IPS-20b (cell line): ENCODE results near the gene CAMK1.
A peak's percentile ranks its signal among the peaks of the same experiment; 100 is the strongest.

Experiments
- H3K27ac ChIP-seq: one replicate; pipeline ENCODE4 v1.5.1; 2013; ENCODE audit warnings: low read length
- H3K27me3 ChIP-seq: 2 replicates; pipeline ENCODE4 v1.6.1; 2013; ENCODE audit warnings: mild to moderate bottlenecking, low read length, inconsistent platforms; ENCODE audit not compliant: insufficient read depth
- H3K36me3 ChIP-seq: 2 replicates; pipeline ENCODE4 v1.6.1; 2013; ENCODE audit warnings: low read depth, mild to moderate bottlenecking, inconsistent platforms, low read length, moderate library complexity; ENCODE audit not compliant: insufficient read depth
- H3K4me1 ChIP-seq: 2 replicates; pipeline ENCODE4 v1.6.1; 2013; ENCODE audit warnings: mild to moderate bottlenecking, control low read depth, inconsistent platforms, low read length, moderate library complexity; ENCODE audit not compliant: insufficient read depth
- H3K4me3 ChIP-seq: 2 replicates; pipeline ENCODE4 v1.5.1; 2013; ENCODE audit warnings: mild to moderate bottlenecking, low read length, inconsistent platforms
- H3K9ac ChIP-seq: 2 replicates; pipeline ENCODE4 v1.6.1; 2013; ENCODE audit warnings: low read depth, mild to moderate bottlenecking, inconsistent platforms, low read length, moderate library complexity
- H3K9me3 ChIP-seq: 2 replicates; pipeline ENCODE4 v1.6.1; 2013; ENCODE audit warnings: mild to moderate bottlenecking, low read depth, low read length, inconsistent platforms; ENCODE audit not compliant: insufficient read depth

CAMK1 gene

DNA sequence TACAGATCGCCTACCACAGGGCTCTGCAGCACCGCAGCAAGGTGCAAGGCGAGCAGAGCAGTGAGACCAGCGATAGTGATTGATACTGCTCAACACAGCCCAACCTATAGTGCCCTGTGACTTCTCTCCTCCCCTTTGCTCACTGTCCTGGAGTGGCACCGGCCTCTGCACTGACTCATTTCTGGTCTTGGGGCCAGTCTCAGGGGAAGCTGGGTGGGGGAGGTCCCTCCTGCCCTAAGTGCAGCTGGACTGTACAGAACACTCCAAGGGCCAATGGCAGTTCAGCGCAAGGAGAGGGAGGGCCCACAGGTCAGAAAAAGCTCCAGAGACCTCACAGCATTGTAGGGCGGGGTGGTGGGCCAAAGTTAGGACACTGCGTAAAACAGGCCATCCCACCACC, 22.5 kb downstream of the CAMK1 start:
- Histone ChIP-seq H3K4me1 (peaks cover 9% of the 10 kb centered on the region; the same call in 1 of the 2 replicates), H3K9ac (no peak overlapping the region), H3K4me3 (no peak overlapping the region), H3K27ac (no peak overlapping the region), H3K36me3 (peaks cover 80% of the 10 kb centered on the region), H3K9me3 (no peaks in the 10 kb centered on the region), H3K27me3 (no peaks in the 10 kb centered on the region)

DNA sequence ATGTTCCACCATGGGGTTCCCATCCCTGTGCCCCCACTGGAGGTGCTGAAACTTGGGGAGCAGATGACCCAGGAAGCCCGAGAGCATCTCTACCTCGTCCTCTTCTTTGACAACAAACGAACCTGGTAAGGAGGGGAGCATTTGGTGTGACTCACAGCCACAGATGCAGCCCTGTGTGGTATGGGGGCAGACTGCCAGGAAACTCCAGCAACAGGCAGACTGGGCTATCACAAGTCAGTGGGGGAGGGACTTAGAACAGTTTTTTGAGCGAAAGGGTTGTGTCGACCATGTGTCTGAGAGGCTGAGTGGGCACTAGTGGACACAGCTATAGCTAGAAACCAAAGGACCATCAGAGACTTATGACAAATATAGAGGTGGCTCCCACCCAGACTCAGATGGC, 23.4 kb downstream of the CAMK1 start:
- Histone ChIP-seq H3K27ac (no peak overlapping the region), H3K4me3 (no peak overlapping the region), H3K27me3 (no peaks in the 10 kb centered on the region), H3K36me3 (peaks cover 80% of the 10 kb centered on the region), H3K9ac (no peak overlapping the region), H3K4me1 (peaks cover 9% of the 10 kb centered on the region; the same call in 1 of the 2 replicates), H3K9me3 (no peaks in the 10 kb centered on the region)

DNA sequence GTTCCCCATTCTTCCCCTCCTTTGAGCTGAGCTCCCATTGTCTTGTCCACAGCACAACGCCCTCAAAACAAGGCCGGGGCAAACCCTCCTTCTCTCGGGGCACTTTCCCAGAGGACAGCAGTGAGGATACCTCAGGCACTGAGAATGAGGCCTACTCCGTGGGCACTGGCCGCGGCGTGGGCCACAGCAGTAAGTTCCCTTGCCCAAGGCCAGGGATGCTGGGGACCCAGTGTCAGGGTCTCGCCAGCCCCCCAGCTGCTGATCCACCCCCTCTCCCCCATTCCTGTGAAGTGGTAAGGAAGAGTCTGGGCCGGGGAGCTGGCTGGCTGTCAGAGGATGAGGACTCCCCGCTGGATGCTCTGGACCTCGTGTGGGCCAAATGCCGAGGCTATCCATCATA, 24.2 kb downstream of the CAMK1 start:
- peaks cover 82% of the 10 kb centered on the region for H3K36me3 ChIP-seq
- H3K27me3 ChIP-seq, result no peaks in the 10 kb centered on the region
- H3K27ac ChIP-seq, result no peak overlapping the region
- no peaks in the 10 kb centered on the region for H3K9me3 ChIP-seq
- peaks cover 3% of the 10 kb centered on the region; the same call in 1 of the 2 replicates for H3K4me1 ChIP-seq
- no peak overlapping the region for H3K9ac ChIP-seq
- no peak overlapping the region for H3K4me3 ChIP-seq

DNA sequence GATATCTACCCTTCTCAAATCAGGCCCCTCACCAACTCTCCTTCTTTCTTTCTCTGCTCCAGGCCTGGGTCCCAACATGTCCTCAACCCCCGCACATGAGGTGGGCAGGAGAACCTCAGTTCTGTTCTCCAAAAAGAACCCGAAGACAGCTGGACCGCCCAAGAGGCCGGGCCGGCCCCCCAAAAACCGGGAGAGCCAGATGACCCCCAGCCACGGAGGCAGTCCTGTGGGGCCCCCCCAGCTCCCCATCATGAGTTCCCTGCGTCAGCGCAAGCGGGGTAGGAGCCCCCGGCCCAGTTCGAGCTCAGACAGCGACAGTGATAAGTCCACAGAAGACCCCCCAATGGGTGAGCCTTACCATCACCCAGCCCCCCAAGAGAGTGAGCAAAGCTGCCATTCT, 25.6 kb downstream of the CAMK1 start:
- Histone ChIP-seq H3K9ac (no peak overlapping the region), H3K27me3 (no peaks in the 10 kb centered on the region), H3K36me3 (peaks cover 96% of the 10 kb centered on the region), H3K9me3 (no peaks in the 10 kb centered on the region), H3K4me3 (no peak overlapping the region), H3K27ac (no peak overlapping the region), H3K4me1 (peaks cover 2% of the 10 kb centered on the region; the same call in 1 of the 2 replicates)

GRCh38 chr3:9743548-9743947, 26.2 kb downstream of the CAMK1 start:
- no peaks in the 10 kb centered on the region for H3K4me1 ChIP-seq
- H3K9ac ChIP-seq, result no peak overlapping the region
- no peak overlapping the region for H3K4me3 ChIP-seq
- H3K9me3 ChIP-seq, result no peaks in the 10 kb centered on the region
- H3K27ac ChIP-seq, result no peak overlapping the region
- H3K27me3 ChIP-seq, result no peaks in the 10 kb centered on the region
- H3K36me3 ChIP-seq, result peaks cover 100% of the 10 kb centered on the region

DNA sequence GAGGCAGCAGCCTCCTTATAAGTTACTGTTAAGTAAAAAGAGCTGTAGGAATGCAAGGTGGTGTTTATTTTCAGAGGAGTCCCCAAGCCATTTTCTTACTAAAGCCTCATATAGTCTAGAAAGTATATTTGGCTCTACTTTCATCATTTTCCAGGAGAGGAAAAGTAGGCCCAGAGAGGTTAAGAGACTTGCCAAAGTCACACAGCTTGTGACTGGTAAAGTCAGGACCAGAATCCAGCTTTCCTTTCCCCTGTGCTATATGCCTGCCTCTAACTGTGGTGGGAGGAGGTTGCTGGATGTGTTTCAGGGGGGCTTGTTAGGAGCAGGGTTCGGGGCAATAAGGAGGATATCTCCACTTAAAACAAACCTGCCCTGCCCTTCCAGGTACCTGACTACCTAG, 27.2 kb downstream of the CAMK1 start:
- H3K4me3 ChIP-seq, result no peak overlapping the region
- no peaks in the 10 kb centered on the region for H3K27me3 ChIP-seq
- H3K4me1 ChIP-seq, result no peaks in the 10 kb centered on the region
- peaks cover 100% of the 10 kb centered on the region for H3K36me3 ChIP-seq
- H3K9ac ChIP-seq, result no peak overlapping the region
- no peaks in the 10 kb centered on the region for H3K9me3 ChIP-seq
- H3K27ac ChIP-seq, result no peak overlapping the region

DNA sequence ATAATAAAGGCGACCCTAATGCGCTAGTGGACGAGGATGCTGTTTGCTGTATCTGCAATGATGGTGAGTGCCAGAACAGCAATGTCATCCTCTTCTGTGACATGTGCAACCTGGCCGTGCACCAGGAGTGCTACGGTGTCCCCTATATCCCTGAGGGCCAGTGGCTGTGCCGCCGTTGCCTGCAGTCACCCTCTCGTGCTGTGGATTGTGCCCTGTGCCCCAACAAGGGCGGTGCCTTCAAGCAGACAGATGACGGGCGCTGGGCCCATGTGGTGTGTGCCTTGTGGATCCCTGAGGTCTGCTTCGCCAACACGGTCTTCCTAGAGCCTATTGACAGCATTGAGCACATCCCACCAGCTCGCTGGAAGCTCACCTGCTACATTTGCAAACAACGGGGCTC, 30.6 kb downstream of the CAMK1 start:
- Histone ChIP-seq H3K36me3 (peaks cover 98% of the 10 kb centered on the region), H3K4me3 (no peak overlapping the region), H3K27ac (no peak overlapping the region), H3K9me3 (no peaks in the 10 kb centered on the region), H3K27me3 (no peaks in the 10 kb centered on the region), H3K4me1 (no peaks in the 10 kb centered on the region), H3K9ac (no peak overlapping the region)

DNA sequence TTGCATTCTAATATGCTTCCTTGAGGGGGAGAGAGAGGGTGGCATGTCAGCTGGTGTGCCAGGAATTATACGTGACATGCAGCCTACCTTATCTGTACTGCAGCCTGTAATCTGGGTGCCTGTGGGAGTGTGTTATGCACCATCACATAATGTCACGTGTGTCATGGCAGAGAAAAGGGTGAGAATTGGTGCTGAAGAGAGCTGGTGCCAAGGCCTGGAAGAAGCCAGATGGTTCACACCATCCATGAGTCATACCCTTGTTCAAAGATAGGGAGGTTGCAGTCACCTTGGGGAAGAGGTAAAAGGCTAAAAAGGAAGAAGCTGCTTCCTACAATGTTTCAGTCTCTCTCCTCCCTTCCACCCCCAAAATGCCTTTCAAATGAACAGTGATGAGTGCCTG, 32.9 kb downstream of the CAMK1 start:
- H3K36me3 ChIP-seq, result peaks cover 79% of the 10 kb centered on the region
- H3K4me1 ChIP-seq, result no peaks in the 10 kb centered on the region; the same call in 1 of the 2 replicates
- no peaks in the 10 kb centered on the region for H3K27me3 ChIP-seq

DNA sequence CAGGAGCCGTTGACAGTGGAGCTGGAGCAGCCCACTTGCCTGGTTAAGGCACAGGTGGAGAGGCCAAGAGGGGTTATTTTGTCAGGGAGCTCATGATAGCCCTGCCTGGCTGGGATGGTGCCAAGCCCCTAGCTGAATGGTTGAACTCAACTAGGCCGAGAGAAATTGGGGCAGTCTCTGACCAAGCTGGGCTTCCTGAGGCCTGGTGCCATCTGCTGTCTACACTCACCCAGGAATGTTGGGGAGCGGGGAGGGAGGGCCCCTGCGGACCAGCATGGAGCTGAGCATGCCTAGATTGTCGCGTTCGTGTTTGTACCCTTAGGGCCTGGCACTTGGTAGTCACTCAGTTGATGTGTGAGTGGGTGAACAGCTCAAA, 37.0 kb downstream of the CAMK1 start:
- H3K27ac ChIP-seq, result no peak overlapping the region
- peak overlapping the region; percentile 99; the same call in 1 of the 2 replicates for H3K9ac ChIP-seq
- peak overlapping the region; percentile 91 for H3K4me3 ChIP-seq
- H3K27me3 ChIP-seq, result no peaks in the 10 kb centered on the region
- no peaks in the 10 kb centered on the region; the same call in 1 of the 2 replicates for H3K4me1 ChIP-seq
- H3K9me3 ChIP-seq, result no peaks in the 10 kb centered on the region
- H3K36me3 ChIP-seq, result peaks cover 39% of the 10 kb centered on the region

More for the DNA sequence above, 32.9 kb downstream of the CAMK1 start:
- Histone ChIP-seq H3K9ac (no peak overlapping the region), H3K4me3 (no peak overlapping the region), H3K27ac (no peak overlapping the region), H3K9me3 (no peaks in the 10 kb centered on the region)

- H3K4me3 ChIP-seq, result peak overlapping the region; percentile 91
- H3K9me3 ChIP-seq, result no peaks in the 10 kb centered on the region
- H3K9ac ChIP-seq, result peak overlapping the region; percentile 99
- peak overlapping the region; percentile 83 for H3K27ac ChIP-seq
- no peaks in the 10 kb centered on the region for H3K27me3 ChIP-seq
- H3K4me1 ChIP-seq, result no peaks in the 10 kb centered on the region; the same call in 1 of the 2 replicates
- peaks cover 34% of the 10 kb centered on the region for H3K36me3 ChIP-seq
These were observed 37.5 kb downstream of the CAMK1 start for GRCh38 chr3:9732080-9732739.

GRCh38 chr3:9731206-9732079, 38.3 kb downstream of the CAMK1 start, which contains the start of gene BRPF1:
BRPF1 (plus strand) TSS chr3:9731735; CDS start chr3:9734141, 2,406 bp downstream.
- Histone ChIP-seq H3K9me3 (no peaks in the 10 kb centered on the region), H3K27me3 (no peaks in the 10 kb centered on the region), H3K27ac (peak within 1 kb of the TSS; percentile 83), H3K4me1 (no peaks in the 10 kb centered on the region; the same call in none of the 2 replicates), H3K4me3 (peak within 1 kb of the TSS; percentile 91), H3K9ac (peak within 1 kb of the TSS; percentile 99), H3K36me3 (peaks cover 26% of the 10 kb centered on the region)
